ENCODE results near the gene EFNA5.

Gene EFNA5

DNA sequence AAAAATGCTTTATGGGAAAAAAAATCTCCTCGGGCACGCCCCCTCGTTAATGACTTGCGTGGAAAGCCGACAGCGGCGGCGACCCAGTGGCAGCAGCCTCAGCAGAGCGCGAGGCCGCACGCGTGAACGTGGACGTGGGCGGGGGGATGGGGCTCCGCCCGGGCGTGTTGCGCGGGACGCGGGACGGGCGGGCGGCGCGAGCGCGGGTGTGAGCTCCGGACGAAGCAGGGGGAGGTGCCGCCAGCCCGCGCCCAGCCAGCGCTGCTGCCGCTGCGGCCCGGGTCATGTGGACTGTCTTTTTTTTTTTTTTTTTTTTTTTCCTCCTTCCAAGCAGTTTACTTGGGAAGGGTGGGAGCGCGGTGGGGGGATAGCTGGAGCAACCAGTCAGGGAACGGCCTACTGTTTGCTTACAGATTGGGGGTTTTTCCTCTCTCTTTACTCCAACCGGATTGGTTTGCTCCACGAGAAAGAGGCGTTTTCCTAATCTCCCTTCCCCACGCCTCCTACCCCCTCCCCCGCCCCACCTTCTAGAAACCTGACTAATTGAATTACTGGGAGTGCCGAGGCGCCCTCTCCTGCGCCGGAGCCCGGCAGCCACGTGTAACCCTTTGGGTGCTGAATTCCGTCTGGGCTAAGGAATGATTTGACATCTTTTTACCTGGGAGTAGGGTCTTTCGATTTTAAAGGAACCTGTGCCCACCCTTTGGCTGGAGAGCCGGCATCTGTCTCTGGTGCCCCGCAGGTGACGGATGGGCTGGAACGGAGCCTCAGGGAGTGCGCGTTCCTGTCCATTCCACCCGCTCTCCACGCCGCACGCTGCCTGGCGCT is 1.7 kb upstream of the EFNA5 start:
- H3K27ac ChIP-seq, result peak overlapping the region; percentile 85
- TF ChIP-seq ZFX (IDR thresholded peaks at IDR 0.05; ENCODE audit: borderline replicate concordance), result no peak
- TF ChIP-seq, protein P1, sequence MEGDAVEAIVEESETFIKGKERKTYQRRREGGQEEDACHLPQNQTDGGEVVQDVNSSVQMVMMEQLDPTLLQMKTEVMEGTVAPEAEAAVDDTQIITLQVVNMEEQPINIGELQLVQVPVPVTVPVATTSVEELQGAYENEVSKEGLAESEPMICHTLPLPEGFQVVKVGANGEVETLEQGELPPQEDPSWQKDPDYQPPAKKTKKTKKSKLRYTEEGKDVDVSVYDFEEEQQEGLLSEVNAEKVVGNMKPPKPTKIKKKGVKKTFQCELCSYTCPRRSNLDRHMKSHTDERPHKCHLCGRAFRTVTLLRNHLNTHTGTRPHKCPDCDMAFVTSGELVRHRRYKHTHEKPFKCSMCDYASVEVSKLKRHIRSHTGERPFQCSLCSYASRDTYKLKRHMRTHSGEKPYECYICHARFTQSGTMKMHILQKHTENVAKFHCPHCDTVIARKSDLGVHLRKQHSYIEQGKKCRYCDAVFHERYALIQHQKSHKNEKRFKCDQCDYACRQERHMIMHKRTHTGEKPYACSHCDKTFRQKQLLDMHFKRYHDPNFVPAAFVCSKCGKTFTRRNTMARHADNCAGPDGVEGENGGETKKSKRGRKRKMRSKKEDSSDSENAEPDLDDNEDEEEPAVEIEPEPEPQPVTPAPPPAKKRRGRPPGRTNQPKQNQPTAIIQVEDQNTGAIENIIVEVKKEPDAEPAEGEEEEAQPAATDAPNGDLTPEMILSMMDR (IDR thresholded peaks at IDR 0.05), result no peak

DNA sequence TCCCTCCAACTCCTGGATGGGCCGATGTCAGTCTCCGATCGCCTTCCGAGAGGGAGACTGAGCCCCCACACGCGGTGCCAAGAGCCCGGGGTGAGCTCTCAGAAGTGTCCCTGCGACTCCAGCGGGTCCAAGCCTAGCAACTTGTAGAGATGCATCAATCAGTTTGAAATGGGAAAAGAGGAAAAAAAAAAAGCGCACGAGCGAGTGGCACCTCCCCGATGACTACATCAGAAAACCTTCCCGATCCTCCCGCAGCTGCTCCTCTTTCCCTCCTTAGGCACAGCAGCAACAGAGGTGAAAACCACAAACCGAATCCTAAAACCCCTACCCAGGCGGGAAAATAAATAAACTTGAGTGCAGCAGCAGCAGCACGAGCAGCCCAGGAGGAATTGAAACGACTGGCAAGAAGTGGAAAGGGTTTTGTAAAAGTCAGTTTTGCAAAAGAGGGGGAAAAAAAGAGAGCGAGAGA is 1.0 kb upstream of the EFNA5 start:
- TF ChIP-seq, protein P1 (IDR thresholded peaks at IDR 0.05), result no peak
- TF ChIP-seq ZFX (IDR thresholded peaks at IDR 0.05; ENCODE audit: borderline replicate concordance), result no peak

DNA sequence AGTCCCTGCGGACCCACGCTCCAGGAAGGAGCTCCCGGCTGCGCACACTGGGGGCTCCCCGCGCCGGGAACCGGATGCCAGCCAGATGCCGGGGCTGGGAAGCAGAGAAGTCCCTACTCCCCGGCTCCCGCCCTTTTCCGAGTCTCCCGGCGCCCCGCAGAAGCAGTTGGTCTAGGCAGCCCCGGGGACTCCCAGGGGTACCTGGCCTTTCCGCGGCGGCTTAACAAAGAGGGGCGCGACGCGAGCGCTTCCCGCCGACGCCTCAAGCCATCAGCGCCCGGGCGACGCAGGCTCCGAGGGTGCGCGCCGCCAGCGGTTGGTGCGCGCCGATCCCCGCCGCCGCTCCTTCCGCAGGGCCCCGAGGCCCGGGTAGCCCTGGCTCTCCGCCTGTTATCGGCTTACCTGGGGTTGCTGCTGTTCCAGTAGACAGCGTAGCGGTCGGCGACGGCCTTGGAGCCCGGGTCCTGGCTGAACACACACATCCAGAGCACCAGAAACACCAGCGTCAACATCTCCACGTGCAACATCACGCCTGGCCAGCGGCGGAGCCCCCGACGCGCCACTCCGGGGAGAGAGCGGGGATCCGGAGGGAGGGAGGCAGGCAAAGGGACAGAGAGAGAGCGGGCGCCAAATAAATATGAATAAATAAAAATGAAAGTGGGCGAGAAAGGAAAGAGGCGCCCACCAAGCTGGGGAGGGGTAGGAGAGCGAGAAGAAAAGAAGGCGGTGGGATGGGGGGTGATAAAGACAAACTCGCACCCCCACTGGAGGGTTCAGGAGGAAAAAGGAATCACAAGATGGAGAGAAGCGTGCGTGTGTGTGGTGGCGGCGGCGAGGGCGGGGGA is 428 bp downstream of the EFNA5 start:
- no peak for TF ChIP-seq ZFX (IDR thresholded peaks at IDR 0.05; ENCODE audit: borderline replicate concordance)
- TF ChIP-seq, protein P1 (IDR thresholded peaks at IDR 0.05), result peak; percentile 3; the same call in 1 of the 2 replicates
- H3K27ac ChIP-seq, result peak overlapping the region; percentile 85

More for the DNA sequence above, 1.0 kb upstream of the EFNA5 start:
- H3K27ac ChIP-seq, result peak overlapping the region; percentile 85

DNA sequence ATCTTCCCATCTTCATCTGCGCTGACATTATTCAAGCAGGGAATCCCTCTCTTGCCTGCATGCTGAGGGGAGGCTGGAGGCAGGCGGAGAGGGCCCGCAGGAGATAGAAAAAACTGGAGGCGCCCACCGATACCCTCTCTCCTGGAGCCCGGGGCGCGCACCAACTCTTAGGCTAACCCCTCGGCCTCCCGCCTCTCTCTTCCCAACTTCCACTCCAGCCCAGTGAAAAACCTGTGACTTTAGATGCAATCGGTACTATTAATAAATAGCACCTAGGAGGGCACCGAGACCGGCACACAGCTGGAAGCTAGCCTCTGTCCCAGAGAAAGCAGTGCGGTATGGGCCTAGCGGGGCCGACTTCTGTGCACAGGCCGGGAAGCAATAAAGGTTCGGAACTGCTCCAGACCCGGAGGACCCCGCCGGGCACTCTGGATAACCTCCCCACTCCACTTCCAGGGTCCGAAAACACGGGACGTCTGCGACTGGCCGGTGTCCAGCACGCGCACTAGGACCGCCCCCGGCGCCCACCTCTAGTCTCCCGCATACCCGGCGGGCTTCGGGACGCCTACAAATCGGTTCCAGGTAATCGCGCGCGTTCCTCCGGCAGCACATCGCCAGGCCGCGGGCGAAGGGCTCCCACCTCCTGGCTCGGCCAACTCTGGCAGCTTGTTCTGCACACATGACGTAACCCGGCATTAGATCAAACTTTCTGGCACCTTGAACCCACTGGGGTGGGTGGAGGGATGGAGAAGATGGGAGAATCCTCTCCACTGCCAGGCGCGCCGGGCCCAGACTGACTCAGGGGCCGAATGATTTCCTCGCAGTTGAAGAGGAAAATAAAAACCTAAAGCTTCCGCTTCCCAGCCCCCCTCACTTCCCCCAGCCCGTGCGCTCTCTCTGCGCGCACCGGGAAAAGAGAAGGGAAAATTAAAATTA is 1.4 kb downstream of the EFNA5 start:
- no peak for TF ChIP-seq ZFX (IDR thresholded peaks at IDR 0.05; ENCODE audit: borderline replicate concordance)
- TF ChIP-seq, protein P1 (IDR thresholded peaks at IDR 0.05), result no peak
- no peak overlapping the region for H3K27ac ChIP-seq

DNA sequence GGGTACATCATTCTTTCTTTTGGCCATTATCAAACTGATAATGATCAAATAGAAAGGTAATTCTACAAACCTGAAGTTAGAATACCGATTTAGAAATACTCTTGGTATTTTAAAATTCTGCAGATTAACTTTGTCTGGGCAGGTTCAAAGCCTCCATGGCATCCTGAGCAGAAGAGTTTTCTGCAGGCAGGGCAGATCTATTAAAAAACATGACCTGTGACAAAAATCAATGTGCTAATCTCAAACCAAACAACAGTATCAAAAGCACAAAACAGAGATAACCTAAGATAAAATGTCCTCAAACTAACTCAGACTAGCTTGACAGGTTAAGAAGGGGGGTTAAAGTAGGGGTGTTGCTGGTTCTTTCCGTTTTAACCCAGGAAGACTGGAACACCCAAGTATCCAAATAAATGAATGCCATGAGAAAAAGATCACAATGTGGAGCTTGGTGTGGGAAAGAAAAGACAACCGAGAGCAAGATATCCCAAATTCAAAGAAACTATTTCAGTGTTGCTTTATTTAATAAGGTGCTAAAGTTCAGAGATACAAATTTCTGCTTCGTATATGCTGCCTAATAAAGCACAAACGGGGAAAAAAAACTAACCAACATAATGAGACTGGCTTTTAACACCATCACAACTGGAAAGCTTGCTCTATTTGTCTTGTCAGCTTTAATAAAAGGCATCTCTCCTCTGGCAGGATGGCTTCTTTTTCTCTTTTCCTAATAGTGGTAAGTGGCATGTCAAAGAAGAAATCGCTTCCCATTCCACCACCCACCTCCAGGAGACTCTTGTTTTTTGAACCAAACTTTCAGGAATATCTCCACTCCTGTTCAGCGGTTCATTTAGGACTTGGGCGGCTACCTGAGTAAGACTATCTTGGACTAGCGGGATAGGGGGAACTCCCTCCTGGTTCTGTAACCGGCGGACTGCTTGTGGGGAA is 2.3 kb downstream of the EFNA5 start:
- TF ChIP-seq, protein P1 (IDR thresholded peaks at IDR 0.05), result no peak
- no peak for TF ChIP-seq ZFX (IDR thresholded peaks at IDR 0.05; ENCODE audit: borderline replicate concordance)

More for the DNA sequence above, 2.3 kb downstream of the EFNA5 start:
- H3K27ac ChIP-seq, result no peak overlapping the region

Data from 22Rv1 (cell line).